GM12872 (cell line): Measurements from ENCODE around the gene ARHGAP32.

Experiments
- TF ChIP-seq, protein P1 (sequence below): IDR thresholded peaks from 3 replicates; pipeline ENCODE4 v1.5.1; 2011; ENCODE audit warnings: low read depth, mild to moderate bottlenecking, low read length, moderate library complexity; ENCODE audit not compliant: insufficient read depth

The ARHGAP32 gene

DNA sequence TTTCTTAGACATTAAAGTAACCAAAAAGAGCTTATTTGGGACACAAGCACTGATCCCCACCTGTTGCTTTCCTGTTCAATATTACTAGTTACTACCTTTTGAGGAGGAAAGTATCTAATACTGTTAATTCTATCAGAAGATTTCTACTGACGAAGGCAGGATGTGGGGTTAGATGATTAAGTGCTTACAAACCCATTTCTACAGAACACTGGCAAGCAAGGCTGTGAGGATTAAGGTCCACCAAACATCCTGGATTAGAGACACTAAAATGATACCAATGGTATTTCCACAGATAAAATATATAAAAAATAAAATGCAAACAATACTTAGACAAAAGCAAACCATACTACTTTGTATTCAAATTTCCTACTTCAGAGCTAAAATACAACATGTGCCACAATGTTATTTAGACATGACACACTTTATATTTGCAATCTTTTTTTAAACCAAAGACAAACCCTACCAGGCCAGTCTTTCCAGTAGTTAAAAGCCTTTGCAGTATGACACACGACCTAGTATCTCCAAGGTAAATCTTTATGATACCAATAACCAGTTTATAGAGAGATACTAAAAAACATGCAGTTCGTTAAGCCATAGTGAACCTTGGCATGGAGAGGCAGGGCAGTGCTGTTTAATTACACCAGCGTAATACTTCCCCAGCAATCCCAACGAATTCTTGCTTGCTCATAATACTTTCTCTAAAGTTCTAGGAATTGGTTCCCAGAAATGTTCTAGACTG is 178.2 kb downstream of the ARHGAP32 start:
- TF ChIP-seq, protein P1, sequence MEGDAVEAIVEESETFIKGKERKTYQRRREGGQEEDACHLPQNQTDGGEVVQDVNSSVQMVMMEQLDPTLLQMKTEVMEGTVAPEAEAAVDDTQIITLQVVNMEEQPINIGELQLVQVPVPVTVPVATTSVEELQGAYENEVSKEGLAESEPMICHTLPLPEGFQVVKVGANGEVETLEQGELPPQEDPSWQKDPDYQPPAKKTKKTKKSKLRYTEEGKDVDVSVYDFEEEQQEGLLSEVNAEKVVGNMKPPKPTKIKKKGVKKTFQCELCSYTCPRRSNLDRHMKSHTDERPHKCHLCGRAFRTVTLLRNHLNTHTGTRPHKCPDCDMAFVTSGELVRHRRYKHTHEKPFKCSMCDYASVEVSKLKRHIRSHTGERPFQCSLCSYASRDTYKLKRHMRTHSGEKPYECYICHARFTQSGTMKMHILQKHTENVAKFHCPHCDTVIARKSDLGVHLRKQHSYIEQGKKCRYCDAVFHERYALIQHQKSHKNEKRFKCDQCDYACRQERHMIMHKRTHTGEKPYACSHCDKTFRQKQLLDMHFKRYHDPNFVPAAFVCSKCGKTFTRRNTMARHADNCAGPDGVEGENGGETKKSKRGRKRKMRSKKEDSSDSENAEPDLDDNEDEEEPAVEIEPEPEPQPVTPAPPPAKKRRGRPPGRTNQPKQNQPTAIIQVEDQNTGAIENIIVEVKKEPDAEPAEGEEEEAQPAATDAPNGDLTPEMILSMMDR: no peak

DNA sequence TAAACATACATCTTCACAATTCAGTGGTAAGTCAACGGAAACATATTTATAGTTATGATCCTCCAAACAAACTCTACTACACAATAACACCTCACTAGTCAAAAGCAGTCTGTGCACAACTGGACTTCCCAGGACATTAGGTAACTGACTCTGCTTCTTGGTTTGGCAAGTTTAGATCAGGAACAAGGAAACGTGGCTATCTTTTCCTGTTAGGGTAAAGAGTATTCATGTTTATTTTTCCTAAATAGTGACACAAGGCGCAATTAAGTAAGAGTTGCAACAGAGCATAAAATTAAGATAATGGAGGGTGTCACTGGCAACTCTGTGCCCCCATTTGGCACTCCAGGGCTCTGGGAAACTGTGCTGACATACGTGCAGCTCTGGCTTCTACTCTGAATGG is 179.2 kb downstream of the ARHGAP32 start:
- TF ChIP-seq, protein P1: no peak

DNA sequence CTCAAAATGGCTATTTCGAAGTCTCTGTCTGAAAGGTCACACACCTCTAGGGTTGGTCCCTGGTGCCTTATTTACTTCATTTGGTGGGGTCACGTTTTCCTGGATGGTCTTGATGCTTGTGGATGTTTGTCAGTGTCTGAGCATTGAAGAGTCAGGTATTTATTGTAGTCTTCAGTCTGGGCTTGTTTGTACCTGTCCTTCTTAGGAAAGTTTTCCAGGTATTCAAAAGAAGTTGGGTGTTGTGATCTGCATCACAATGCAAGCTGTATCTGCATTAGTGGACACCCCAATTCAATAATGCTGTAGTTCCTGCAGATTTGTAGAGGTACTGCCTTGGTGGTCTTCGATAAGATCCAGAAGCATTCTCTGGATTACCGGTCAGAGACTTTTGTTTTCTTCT is 186.0 kb downstream of the ARHGAP32 start:
- TF ChIP-seq, protein P1: no peak

DNA sequence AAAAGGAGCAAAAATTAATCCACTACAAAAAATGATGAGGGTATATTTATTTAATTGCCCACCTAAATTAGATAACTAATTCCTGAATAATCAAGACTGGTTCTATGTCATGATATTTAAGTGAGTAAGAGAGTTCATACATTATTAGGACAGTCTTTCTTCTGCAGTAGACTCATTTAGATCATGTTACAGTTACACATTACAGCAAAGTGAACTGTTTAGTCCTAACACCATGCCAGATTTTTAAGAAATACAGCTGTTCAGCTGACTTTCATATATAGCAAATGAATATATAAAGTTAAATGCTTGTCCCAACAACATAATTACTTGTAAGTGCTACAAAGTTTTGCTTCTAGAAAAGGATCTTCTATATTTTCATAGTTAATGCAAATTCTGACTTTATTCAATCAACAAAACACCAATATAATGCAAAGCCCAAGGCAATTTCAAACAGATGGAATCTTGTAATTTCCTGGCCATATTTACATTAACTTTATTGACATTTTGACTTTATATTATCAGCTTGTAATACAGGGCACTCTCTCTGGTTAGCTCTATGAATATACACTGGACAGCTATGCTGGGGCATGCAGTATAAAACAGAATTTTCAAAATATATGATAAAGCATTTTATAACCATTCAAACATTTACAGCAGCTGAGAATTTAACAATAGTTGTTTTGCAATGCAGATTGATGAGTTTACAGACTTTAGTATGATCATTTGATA is 203.7 kb downstream of the ARHGAP32 start:
- TF ChIP-seq, protein P1: no peak

DNA sequence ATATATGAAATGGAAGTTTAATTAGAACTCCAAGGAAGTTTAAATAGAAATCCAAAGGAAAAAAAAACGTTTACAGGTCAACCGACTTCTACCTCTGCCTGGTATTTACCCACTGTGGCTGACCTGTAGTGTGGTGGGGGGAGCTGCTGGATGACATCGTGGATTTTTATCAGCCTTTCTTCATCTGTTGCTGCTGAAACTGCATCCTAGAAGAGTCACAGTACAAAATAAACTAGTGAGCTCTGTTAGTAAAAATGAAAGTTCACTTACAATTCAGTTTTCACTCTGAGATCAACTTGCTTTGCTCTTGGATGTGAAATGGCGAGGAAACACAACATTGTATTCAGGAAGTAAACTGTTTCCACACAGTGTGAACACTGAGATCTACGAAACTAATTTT is 206.2 kb downstream of the ARHGAP32 start:
- TF ChIP-seq, protein P1: no peak

DNA sequence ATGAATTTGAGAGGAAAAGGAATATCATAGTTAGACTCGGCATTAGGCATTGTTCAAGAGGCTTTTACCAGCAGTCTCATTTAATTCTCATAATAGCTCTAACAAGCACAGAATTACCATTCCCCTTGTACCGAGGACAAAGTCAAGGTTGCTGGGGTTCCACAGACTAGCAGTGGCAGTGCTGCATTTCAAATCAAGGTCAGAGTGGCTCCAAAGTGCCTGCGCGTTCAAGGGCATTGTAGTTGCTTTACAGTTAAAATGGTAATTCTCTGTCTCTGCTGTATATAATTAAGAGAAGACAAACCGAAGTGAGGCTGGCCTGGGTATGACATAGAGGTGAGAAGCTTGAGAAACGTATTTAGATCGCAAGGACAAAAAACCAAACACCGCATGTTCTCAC is 209.1 kb downstream of the ARHGAP32 start:
- TF ChIP-seq, protein P1: no peak

DNA sequence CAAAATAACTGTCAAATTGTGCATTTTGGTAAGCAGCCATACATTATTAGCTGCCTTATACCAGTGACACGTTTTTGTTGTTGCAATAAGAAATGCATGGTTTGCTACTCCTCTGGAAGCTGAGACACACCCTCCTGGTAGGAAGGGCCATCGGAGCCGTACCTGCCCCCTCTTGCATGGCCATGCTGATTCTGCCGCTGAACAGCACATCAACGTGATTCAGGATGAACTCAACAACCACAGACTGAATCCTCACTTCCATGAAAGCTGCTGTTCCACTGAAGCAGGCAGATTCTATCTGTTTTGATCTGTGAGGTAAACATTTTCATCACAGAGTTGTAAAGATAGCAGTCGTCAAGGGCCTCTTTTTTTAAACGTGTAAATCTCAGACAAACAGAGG is 210.9 kb downstream of the ARHGAP32 start:
- TF ChIP-seq, protein P1: no peak
